Activated CD4-positive, alpha-beta memory T cell treated with anti-CD3 and anti-CD28 coated beads, Interleukin-2, amount 10 ng/mL, durations not matched to agents 7 days and 5 days (primary cell): ENCODE measurements around the gene CIB4. TPM values are rescaled to one million over a fixed set of nuclear protein-coding genes. Genes with fewer than 3 reads are reported as not detected.
"Not testable (repeated sequence)": the region's sequence is repeated elsewhere in the genome, so short reads cannot be mapped to it uniquely, and the experiment has no call there.

ENCODE experiments used
- CTCF ChIA-PET: fragments of 350-600 bp; sonication (Branson Sonifier 250); formaldehyde crosslinking; loops from one replicate; lab custom pipeline; 2021; ENCODE audit warnings: antibody characterized with exemption, inconsistent platforms; lab: Charles Lee
- POLR2A ChIA-PET: fragments of 350-600 bp; sonication (Branson Sonifier 250); formaldehyde crosslinking; loops from one replicate; lab custom pipeline; 2021; ENCODE audit warnings: antibody characterized with exemption; lab: Charles Lee
- DNase-seq: peaks from one replicate; pipeline ENCODE4 v3.0.0-alpha.2; 2020
- H3K27ac Mint-ChIP-seq: one replicate; pipeline ENCODE4 v1.8.0; 2021; ENCODE audit warnings: mild to moderate bottlenecking, mixed read lengths
- H3K27me3 Mint-ChIP-seq: one replicate; pipeline ENCODE4 v1.8.0; 2021; ENCODE audit warnings: mixed read lengths
- H3K36me3 Mint-ChIP-seq: one replicate; pipeline ENCODE4 v1.8.0; 2021; ENCODE audit warnings: low read depth, mixed read lengths
- H3K4me1 Mint-ChIP-seq: one replicate; pipeline ENCODE4 v1.8.0; 2021; ENCODE audit warnings: mixed read lengths
- H3K4me3 Mint-ChIP-seq: one replicate; pipeline ENCODE4 v1.8.0; 2021; ENCODE audit warnings: mild to moderate bottlenecking, mixed read lengths
- H3K9me3 Mint-ChIP-seq: one replicate; pipeline ENCODE4 v1.8.0; 2021; ENCODE audit warnings: mixed read lengths
- total RNA-seq, 2 experiments: library from RNA; stranded (reverse); gene quantifications; one replicate each; pipeline ENCODE4 v1.2.3, GENCODE V29; 2021

Gene CIB4
- total RNA-seq, 2 experiments from 2014 or later, result not detected

- Mint-ChIP-seq H3K27me3 (peaks cover 21% of the 10 kb centered on the region), H3K27ac (no peak overlapping the region), H3K36me3 (no peaks in the 10 kb centered on the region), H3K4me1 (no peaks in the 10 kb centered on the region), H3K4me3 (no peak overlapping the region), H3K9me3 (peaks cover 8% of the 10 kb centered on the region)
- ChIA-PET POLR2A (no interaction called here), CTCF (no interaction called here)
- no peak for DNase-seq
Measured at GRCh38 chr2:26657265-26657664, 16.1 kb upstream of the CIB4 start.

GRCh38 chr2:26655611-26656195 is 14.5 kb upstream of the CIB4 start:
- DNase-seq, result no peak
- Mint-ChIP-seq H3K9me3 (peaks cover 7% of the 10 kb centered on the region), H3K4me3 (no peak overlapping the region), H3K27ac (no peak overlapping the region), H3K4me1 (no peaks in the 10 kb centered on the region), H3K27me3 (peaks cover 18% of the 10 kb centered on the region), H3K36me3 (no peaks in the 10 kb centered on the region)
- ChIA-PET POLR2A (no interaction called here), CTCF (no interaction called here)

- H3K27me3 Mint-ChIP-seq, result peaks cover 19% of the 10 kb centered on the region
- H3K27ac Mint-ChIP-seq, H3K36me3 Mint-ChIP-seq, CTCF ChIA-PET, H3K4me3 Mint-ChIP-seq, H3K9me3 Mint-ChIP-seq, H3K4me1 Mint-ChIP-seq, DNase-seq, POLR2A ChIA-PET: not testable (repeated sequence)
Measured at GRCh38 chr2:26655120-26655519, 14.0 kb upstream of the CIB4 start.

- Mint-ChIP-seq H3K27ac (no peak overlapping the region), H3K4me1 (no peaks in the 10 kb centered on the region), H3K4me3 (no peak overlapping the region), H3K9me3 (no peaks in the 10 kb centered on the region), H3K36me3 (no peaks in the 10 kb centered on the region), H3K27me3 (peaks cover 16% of the 10 kb centered on the region)
- ChIA-PET CTCF (no interaction called here), POLR2A (no interaction called here)
- DNase-seq, result no peak
Measured at GRCh38 chr2:26654061-26654340, 12.8 kb upstream of the CIB4 start.

GRCh38 chr2:26653207-26654060 is 12.3 kb upstream of the CIB4 start:
- CTCF ChIA-PET, result no interaction called here
- POLR2A ChIA-PET, result no interaction called here
- Mint-ChIP-seq H3K27me3 (peaks cover 16% of the 10 kb centered on the region), H3K27ac (no peak overlapping the region), H3K4me3 (no peak overlapping the region), H3K36me3 (no peaks in the 10 kb centered on the region), H3K9me3 (no peaks in the 10 kb centered on the region), H3K4me1 (no peaks in the 10 kb centered on the region)
- DNase-seq, result no peak

DNA sequence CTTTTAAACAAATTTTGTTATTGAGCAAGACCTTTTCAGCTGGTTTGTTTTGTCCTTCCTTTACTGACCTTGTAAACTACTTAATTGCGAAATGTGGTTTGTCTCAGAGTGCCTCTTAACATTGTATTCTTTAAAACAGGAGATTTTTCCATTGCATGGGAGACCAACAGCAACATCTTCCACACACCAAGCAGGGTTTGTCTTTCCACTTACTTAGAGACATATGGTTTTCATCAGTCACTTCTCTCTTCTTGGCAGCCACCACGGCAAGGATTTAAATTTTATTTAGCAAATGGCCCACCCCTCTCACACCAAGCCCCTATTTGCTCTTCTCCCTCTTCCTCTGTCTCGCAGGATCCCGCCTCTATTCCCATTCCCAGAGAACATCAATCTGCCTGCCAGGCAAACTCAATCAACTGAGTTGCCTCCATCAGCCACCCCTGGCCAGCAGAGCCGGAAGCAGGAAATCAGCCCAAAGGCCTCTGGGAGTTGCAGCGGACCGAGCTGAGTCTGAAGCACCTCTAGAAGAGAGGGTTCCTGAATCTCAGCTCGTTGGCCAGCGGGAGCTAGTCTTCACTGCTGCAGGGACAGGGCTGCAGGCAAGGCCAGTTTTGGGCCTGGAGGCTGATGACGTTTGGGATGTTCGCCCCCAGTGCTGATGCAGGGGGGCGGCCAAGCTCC is 11.3 kb upstream of the CIB4 start:
- ChIA-PET POLR2A (no interaction called here), CTCF (no interaction called here)
- DNase-seq, result no peak
- Mint-ChIP-seq H3K36me3 (no peaks in the 10 kb centered on the region), H3K4me3 (no peak overlapping the region), H3K9me3 (no peaks in the 10 kb centered on the region), H3K4me1 (no peaks in the 10 kb centered on the region), H3K27me3 (peaks cover 13% of the 10 kb centered on the region), H3K27ac (no peak overlapping the region)

- no peaks in the 10 kb centered on the region for H3K9me3 Mint-ChIP-seq
- DNase-seq, result no peak
- H3K27ac Mint-ChIP-seq, result no peak overlapping the region
- H3K36me3 Mint-ChIP-seq, result no peaks in the 10 kb centered on the region
- CTCF ChIA-PET, result no interaction called here
- no peak overlapping the region for H3K4me3 Mint-ChIP-seq
- H3K27me3 Mint-ChIP-seq, result peaks cover 16% of the 10 kb centered on the region
- no peaks in the 10 kb centered on the region for H3K4me1 Mint-ChIP-seq
- POLR2A ChIA-PET, result no interaction called here
Measured at GRCh38 chr2:26651799-26652198, 10.6 kb upstream of the CIB4 start.

DNA sequence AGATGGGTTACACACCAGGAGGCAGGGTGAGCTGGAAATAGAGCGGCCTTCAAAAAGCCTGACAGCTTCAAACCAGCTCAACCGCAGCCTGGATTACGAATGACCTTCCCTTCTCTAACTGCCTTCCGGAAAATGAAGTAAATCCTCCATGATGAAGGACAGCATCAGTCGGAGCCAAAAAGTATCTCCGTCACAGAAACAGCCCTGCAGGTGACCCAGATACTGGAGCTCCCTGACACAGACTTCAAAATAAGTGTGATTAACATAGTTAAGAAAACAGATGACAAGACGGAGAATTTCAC is 10.3 kb upstream of the CIB4 start:
- POLR2A ChIA-PET, result no interaction called here
- no peak for DNase-seq
- H3K9me3 Mint-ChIP-seq, result no peaks in the 10 kb centered on the region
- CTCF ChIA-PET, result no interaction called here
- H3K4me3 Mint-ChIP-seq, result no peak overlapping the region
- H3K4me1 Mint-ChIP-seq, result no peaks in the 10 kb centered on the region
- no peaks in the 10 kb centered on the region for H3K36me3 Mint-ChIP-seq
- no peak overlapping the region for H3K27ac Mint-ChIP-seq
- peaks cover 18% of the 10 kb centered on the region for H3K27me3 Mint-ChIP-seq

GRCh38 chr2:26650713-26651469 is 9.7 kb upstream of the CIB4 start:
- Mint-ChIP-seq H3K27me3 (peaks cover 24% of the 10 kb centered on the region), H3K9me3 (no peaks in the 10 kb centered on the region), H3K27ac (no peak overlapping the region), H3K4me3 (no peak overlapping the region), H3K4me1 (no peaks in the 10 kb centered on the region), H3K36me3 (no peaks in the 10 kb centered on the region)
- POLR2A ChIA-PET, result no interaction called here
- CTCF ChIA-PET, result no interaction called here
- DNase-seq, result no peak

GRCh38 chr2:26649992-26650712 is 9.0 kb upstream of the CIB4 start:
- H3K4me1 Mint-ChIP-seq, result no peaks in the 10 kb centered on the region
- no peak for DNase-seq
- H3K27me3 Mint-ChIP-seq, result peaks cover 31% of the 10 kb centered on the region
- H3K36me3 Mint-ChIP-seq, result no peaks in the 10 kb centered on the region
- ChIA-PET CTCF (no interaction called here), POLR2A (no interaction called here)
- no peaks in the 10 kb centered on the region for H3K9me3 Mint-ChIP-seq
- no peak overlapping the region for H3K4me3 Mint-ChIP-seq
- H3K27ac Mint-ChIP-seq, result no peak overlapping the region

DNA sequence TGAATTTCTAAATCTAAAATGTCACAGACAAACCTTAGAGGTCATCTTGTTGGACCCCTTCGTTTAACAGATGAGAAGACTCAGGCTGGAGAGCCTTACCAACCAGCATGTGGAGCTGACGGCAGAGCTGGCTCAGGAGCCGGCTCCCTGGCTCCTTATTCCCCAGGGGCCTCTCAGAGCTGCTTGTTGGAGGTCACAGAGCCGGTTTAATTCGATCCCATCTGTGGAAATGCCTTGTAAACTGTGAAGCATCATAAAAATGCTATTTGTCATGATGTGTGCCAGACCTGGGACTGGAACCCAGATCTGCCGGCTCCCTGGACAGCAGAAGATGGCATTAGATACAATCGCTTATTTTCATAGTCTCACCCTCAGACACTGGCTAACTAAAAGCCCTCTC is 8.2 kb upstream of the CIB4 start:
- H3K4me3 Mint-ChIP-seq, result no peak overlapping the region
- H3K9me3 Mint-ChIP-seq, result no peaks in the 10 kb centered on the region
- H3K36me3 Mint-ChIP-seq, result no peaks in the 10 kb centered on the region
- H3K4me1 Mint-ChIP-seq, result no peaks in the 10 kb centered on the region
- POLR2A ChIA-PET, result no interaction called here
- peaks cover 35% of the 10 kb centered on the region for H3K27me3 Mint-ChIP-seq
- DNase-seq, result no peak
- CTCF ChIA-PET, result no interaction called here
- H3K27ac Mint-ChIP-seq, result no peak overlapping the region

- no peak for DNase-seq
- CTCF ChIA-PET, result no interaction called here
- no peak overlapping the region for H3K27ac Mint-ChIP-seq
Measured at GRCh38 chr2:26648516-26648915, 7.3 kb upstream of the CIB4 start.

DNA sequence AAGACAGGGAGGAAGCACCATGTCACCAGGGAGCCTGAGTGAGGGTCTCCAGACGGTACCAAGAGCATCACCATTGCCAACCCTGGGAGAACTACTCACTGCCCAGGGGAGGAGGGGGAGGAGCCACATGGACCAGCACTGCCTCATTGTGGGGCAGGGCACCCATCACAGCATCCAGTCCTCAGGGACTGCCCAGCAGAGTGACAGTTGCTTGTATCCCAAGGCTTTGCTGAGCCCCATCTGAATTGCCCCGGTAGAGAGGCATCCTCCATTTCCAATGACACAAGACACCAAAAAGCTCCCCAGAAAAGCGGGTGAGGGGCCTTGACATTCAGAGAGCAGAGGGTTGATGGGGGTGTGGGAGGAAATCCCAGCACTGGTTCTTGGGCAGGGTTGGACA is 6.8 kb upstream of the CIB4 start:
- DNase-seq, result no peak
- Mint-ChIP-seq H3K4me1 (no peaks in the 10 kb centered on the region), H3K36me3 (no peaks in the 10 kb centered on the region), H3K27me3 (peaks cover 36% of the 10 kb centered on the region), H3K9me3 (no peaks in the 10 kb centered on the region), H3K27ac (no peak overlapping the region), H3K4me3 (no peak overlapping the region)
- ChIA-PET POLR2A (no interaction called here), CTCF (no interaction called here)

More at GRCh38 chr2:26648516-26648915, 7.3 kb upstream of the CIB4 start:
- POLR2A ChIA-PET, result no interaction called here
- no peaks in the 10 kb centered on the region for H3K9me3 Mint-ChIP-seq
- peaks cover 40% of the 10 kb centered on the region for H3K27me3 Mint-ChIP-seq
- no peaks in the 10 kb centered on the region for H3K4me1 Mint-ChIP-seq
- no peaks in the 10 kb centered on the region for H3K36me3 Mint-ChIP-seq
- H3K4me3 Mint-ChIP-seq, result no peak overlapping the region
